ENCODE measurements around the gene PLD3. TPM values are rescaled to one million over a fixed set of nuclear protein-coding genes. Genes with fewer than 3 reads are reported as not detected.
A peak's percentile ranks its signal among the peaks of the same experiment; 100 is the strongest.

Gene PLD3
- total RNA-seq, 1 donor from 2014 or later = 116 TPM

DNA sequence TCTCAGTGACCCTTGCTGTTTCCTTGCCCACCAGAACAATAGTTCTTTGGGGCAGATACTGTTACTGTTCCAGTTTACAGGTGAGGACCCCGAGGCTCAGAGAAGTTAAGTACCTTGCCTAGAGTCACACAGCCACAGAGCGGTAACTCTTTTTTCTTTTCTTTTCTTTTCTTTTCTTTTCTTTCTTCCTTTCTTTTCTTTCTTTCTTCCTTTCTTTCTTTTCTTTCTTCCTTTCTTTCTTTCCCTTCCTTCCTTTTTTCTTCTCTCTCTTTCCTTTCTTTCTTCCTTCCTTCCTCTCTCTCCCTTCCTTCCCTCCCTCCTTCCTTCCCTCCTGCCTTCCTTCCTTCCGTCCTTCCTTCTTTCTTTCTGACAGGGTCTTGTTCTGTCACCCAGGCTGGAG, 69.5 kb downstream of the PLD3 start:
- DNase-seq (ENCODE audit: low spot score) = no peak
- no peak overlapping the region for H3K9ac ChIP-seq
- TF ChIP-seq EZH2 (IDR thresholded peaks at IDR 0.05) (no peak), EZH2phosphoT487 (IDR thresholded peaks at IDR 0.05) (no peak)
- TF ChIP-seq, protein P1, sequence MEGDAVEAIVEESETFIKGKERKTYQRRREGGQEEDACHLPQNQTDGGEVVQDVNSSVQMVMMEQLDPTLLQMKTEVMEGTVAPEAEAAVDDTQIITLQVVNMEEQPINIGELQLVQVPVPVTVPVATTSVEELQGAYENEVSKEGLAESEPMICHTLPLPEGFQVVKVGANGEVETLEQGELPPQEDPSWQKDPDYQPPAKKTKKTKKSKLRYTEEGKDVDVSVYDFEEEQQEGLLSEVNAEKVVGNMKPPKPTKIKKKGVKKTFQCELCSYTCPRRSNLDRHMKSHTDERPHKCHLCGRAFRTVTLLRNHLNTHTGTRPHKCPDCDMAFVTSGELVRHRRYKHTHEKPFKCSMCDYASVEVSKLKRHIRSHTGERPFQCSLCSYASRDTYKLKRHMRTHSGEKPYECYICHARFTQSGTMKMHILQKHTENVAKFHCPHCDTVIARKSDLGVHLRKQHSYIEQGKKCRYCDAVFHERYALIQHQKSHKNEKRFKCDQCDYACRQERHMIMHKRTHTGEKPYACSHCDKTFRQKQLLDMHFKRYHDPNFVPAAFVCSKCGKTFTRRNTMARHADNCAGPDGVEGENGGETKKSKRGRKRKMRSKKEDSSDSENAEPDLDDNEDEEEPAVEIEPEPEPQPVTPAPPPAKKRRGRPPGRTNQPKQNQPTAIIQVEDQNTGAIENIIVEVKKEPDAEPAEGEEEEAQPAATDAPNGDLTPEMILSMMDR (IDR thresholded peaks at IDR 0.05) = no peak
- H3F3A ChIP-seq (ENCODE audit: low read depth) = peaks cover 24% of the 10 kb centered on the region
- peak overlapping the region; percentile 43 for H3K27ac Mint-ChIP-seq
- peak overlapping the region; percentile 25 for H3K4me3 Mint-ChIP-seq
- no peaks in the 10 kb centered on the region for H3K36me3 Mint-ChIP-seq
- no peaks in the 10 kb centered on the region for H3K79me2 ChIP-seq (ENCODE audit: low read depth)
- no peaks in the 10 kb centered on the region for H3K9me3 ChIP-seq (ENCODE audit: low read depth)
- no peaks in the 10 kb centered on the region for H3K9me3 Mint-ChIP-seq
- peaks cover 37% of the 10 kb centered on the region for H3K4me1 Mint-ChIP-seq
- peaks cover 7% of the 10 kb centered on the region for H3K27me3 Mint-ChIP-seq (ENCODE audit: insufficient read depth, low read depth)
- no peak overlapping the region for H3K4me3 ChIP-seq
- no peaks in the 10 kb centered on the region for H4K20me1 ChIP-seq (ENCODE audit: low read depth)
- H3K27me3 ChIP-seq = no peaks in the 10 kb centered on the region
- H3K4me1 ChIP-seq = peaks cover 23% of the 10 kb centered on the region
- H3K36me3 ChIP-seq = no peaks in the 10 kb centered on the region
- H3K27ac ChIP-seq = no peak overlapping the region
- H3K4me2 ChIP-seq = no peak overlapping the region
- H2AFZ ChIP-seq (replicated peaks) = no peak overlapping the region

DNA sequence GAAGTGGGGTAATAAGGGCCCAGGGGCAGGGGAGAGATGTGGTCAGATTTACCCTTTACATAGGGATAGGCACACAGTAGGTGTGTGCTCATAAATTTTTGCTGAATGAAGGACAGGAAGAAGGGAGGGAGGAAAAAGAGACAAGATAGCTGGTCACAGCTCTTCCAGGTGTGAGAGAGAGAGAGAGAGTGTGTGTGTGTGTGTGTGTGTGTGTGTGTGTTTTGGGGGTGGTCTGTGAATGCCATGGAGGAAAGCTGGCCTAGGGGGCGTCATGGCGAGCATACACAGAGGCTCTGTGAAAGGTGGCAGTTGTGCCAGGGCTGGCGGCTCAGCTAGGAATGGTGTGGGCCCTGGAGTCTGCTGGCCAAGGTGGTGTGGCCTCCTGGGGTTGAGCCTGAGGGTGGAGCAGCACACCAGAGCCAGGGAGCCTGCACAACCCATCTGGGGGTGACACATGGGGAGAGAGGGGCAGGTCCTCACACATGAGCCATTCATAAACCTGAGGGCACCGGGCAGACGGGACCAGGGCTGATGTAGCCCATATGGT, 70.6 kb downstream of the PLD3 start:
- H3K4me1 ChIP-seq = peaks cover 16% of the 10 kb centered on the region
- no peak for DNase-seq (ENCODE audit: low spot score)
- H3K36me3 ChIP-seq = no peaks in the 10 kb centered on the region
- no peak overlapping the region for H3K27ac Mint-ChIP-seq
- H3K9ac ChIP-seq = no peak overlapping the region
- H3K27me3 ChIP-seq = no peaks in the 10 kb centered on the region
- peaks cover 7% of the 10 kb centered on the region for H3K27me3 Mint-ChIP-seq (ENCODE audit: insufficient read depth, low read depth)
- TF ChIP-seq EZH2phosphoT487 (IDR thresholded peaks at IDR 0.05) (no peak), EZH2 (IDR thresholded peaks at IDR 0.05) (no peak)
- TF ChIP-seq, protein P1 (IDR thresholded peaks at IDR 0.05) = no peak
- H3K79me2 ChIP-seq (ENCODE audit: low read depth) = peaks cover 6% of the 10 kb centered on the region
- H4K20me1 ChIP-seq (ENCODE audit: low read depth) = no peaks in the 10 kb centered on the region
- H3K4me2 ChIP-seq = no peak overlapping the region
- peaks cover 26% of the 10 kb centered on the region for H3F3A ChIP-seq (ENCODE audit: low read depth)
- H3K9me3 Mint-ChIP-seq = no peaks in the 10 kb centered on the region
- H3K4me3 ChIP-seq = no peak overlapping the region
- peak overlapping the region; percentile 3 for H3K4me3 Mint-ChIP-seq
- H3K4me1 Mint-ChIP-seq = peaks cover 32% of the 10 kb centered on the region
- H3K27ac ChIP-seq = no peak overlapping the region
- H2AFZ ChIP-seq (replicated peaks) = no peak overlapping the region
- H3K36me3 Mint-ChIP-seq = no peaks in the 10 kb centered on the region
- no peaks in the 10 kb centered on the region for H3K9me3 ChIP-seq (ENCODE audit: low read depth)

DNA sequence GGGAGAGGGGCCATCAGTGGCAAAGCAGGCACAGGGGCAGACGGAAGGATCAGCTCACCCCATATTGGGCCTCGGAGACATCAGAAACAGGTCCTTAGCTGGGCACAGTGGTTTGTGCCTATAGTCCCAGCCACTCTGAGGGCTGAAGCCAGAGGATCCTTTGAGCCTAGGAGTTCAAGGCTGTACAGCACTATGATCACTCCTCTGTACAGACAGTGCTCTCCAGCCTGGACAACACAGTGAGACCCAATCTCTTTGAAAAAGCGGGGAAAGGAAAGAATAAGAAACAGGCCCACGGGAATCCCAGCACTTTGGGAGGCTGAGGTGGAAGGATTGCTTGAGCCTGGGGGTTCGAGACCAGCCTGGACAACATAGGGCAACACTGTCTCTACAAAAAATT, 71.3 kb downstream of the PLD3 start:
- no peak for DNase-seq (ENCODE audit: low spot score)
- Histone ChIP-seq H3K36me3 (no peaks in the 10 kb centered on the region), H3K4me1 (peaks cover 20% of the 10 kb centered on the region), H3K9ac (no peak overlapping the region), H3K27ac (no peak overlapping the region), H3K79me2 (ENCODE audit: low read depth) (peaks cover 7% of the 10 kb centered on the region), H4K20me1 (ENCODE audit: low read depth) (no peaks in the 10 kb centered on the region), H3K9me3 (ENCODE audit: low read depth) (no peaks in the 10 kb centered on the region), H3F3A (ENCODE audit: low read depth) (peaks cover 32% of the 10 kb centered on the region), H3K4me2 (no peak overlapping the region), H3K4me3 (no peak overlapping the region), H3K27me3 (no peaks in the 10 kb centered on the region), H2AFZ (replicated peaks) (no peak overlapping the region)
- peak overlapping the region; percentile 16 for H3K27ac Mint-ChIP-seq
- H3K36me3 Mint-ChIP-seq = no peaks in the 10 kb centered on the region
- no peaks in the 10 kb centered on the region for H3K9me3 Mint-ChIP-seq
- H3K4me3 Mint-ChIP-seq = peak overlapping the region; percentile 6
- peaks cover 34% of the 10 kb centered on the region for H3K4me1 Mint-ChIP-seq
- peaks cover 7% of the 10 kb centered on the region for H3K27me3 Mint-ChIP-seq (ENCODE audit: insufficient read depth, low read depth)
- no peak for TF ChIP-seq EZH2 (IDR thresholded peaks at IDR 0.05)
- TF ChIP-seq, protein P1 (IDR thresholded peaks at IDR 0.05) = no peak
- TF ChIP-seq EZH2phosphoT487 (IDR thresholded peaks at IDR 0.05) = no peak
